H9 (cell line): ENCODE results near the gene TBX21. TPM values are rescaled to one million over a fixed set of nuclear protein-coding genes. Genes with fewer than 3 reads are reported as not detected.
A peak's percentile ranks its signal among the peaks of the same experiment; 100 is the strongest.

ENCODE experiments used
- DNase-seq: peaks from one replicate; pipeline ENCODE4 v3.0.0-alpha.2; 2017
- H2AFZ ChIP-seq: one replicate; pipeline ENCODE4 v1.6.1; 2013; ENCODE audit warnings: mild to moderate bottlenecking, low read length, control low read depth, moderate library complexity
- H2AK5ac ChIP-seq: 2 replicates; pipeline ENCODE4 v1.6.1; 2013; ENCODE audit warnings: low read length, control low read depth, mixed read lengths; ENCODE audit not compliant: insufficient read length
- H2BK120ac ChIP-seq: one replicate; pipeline ENCODE4 v1.6.1; 2013; ENCODE audit warnings: low read depth, mild to moderate bottlenecking, low read length, control low read depth, inconsistent platforms; ENCODE audit not compliant: poor library complexity, severe bottlenecking
- H2BK12ac ChIP-seq: 2 replicates; pipeline ENCODE4 v1.6.1; 2013; ENCODE audit warnings: low read length, control low read depth, mixed read lengths, low read depth; ENCODE audit not compliant: insufficient read length
- H2BK15ac ChIP-seq: 2 replicates; pipeline ENCODE4 v1.6.1; 2013; ENCODE audit warnings: low read depth, low read length, control low read depth
- H2BK20ac ChIP-seq: one replicate; pipeline ENCODE4 v1.6.1; 2013; ENCODE audit warnings: low read depth, mild to moderate bottlenecking, low read length, control low read depth, inconsistent platforms; ENCODE audit not compliant: poor library complexity, severe bottlenecking
- H2BK5ac ChIP-seq: 2 replicates; pipeline ENCODE4 v1.6.1; 2013; ENCODE audit warnings: low read length, control low read depth, mixed read lengths; ENCODE audit not compliant: insufficient read length
- H3K14ac ChIP-seq: 2 replicates; pipeline ENCODE4 v1.6.1; 2013; ENCODE audit warnings: low read length, control low read depth; ENCODE audit not compliant: insufficient read depth
- H3K18ac ChIP-seq: 2 replicates; pipeline ENCODE4 v1.6.1; 2013; ENCODE audit warnings: low read depth, mild to moderate bottlenecking, mixed read lengths, low read length, control low read depth; ENCODE audit not compliant: insufficient read length
- H3K23ac ChIP-seq: 2 replicates; pipeline ENCODE4 v1.6.1; 2013; ENCODE audit warnings: low read length, control low read depth, mixed read lengths, low read depth; ENCODE audit not compliant: insufficient read length
- H3K23me2 ChIP-seq: 2 replicates; pipeline ENCODE4 v1.6.1; 2013; ENCODE audit warnings: low read depth, mild to moderate bottlenecking, mixed read lengths, low read length, control low read depth; ENCODE audit not compliant: insufficient read length, poor library complexity, severe bottlenecking
- H3K27ac ChIP-seq: 2 replicates; pipeline ENCODE4 v1.5.1; 2013; ENCODE audit warnings: low read length, control low read depth, mixed read lengths, low read depth; ENCODE audit not compliant: insufficient read length
- H3K27me3 ChIP-seq: 2 replicates; pipeline ENCODE4 v1.6.1; 2013; ENCODE audit warnings: low read length, control low read depth, inconsistent platforms; ENCODE audit not compliant: insufficient read depth
- H3K4ac ChIP-seq: 2 replicates; pipeline ENCODE4 v1.6.1; 2013; ENCODE audit warnings: low read depth, mild to moderate bottlenecking, control low read depth, inconsistent platforms, low read length, moderate library complexity
- H3K4me1 ChIP-seq: 2 replicates; pipeline ENCODE4 v1.6.1; 2013; ENCODE audit warnings: low read length, control low read depth, inconsistent platforms; ENCODE audit not compliant: insufficient read depth
- H3K4me2 ChIP-seq: 2 replicates; pipeline ENCODE4 v1.6.1; 2013; ENCODE audit warnings: low read length, control low read depth, mixed read lengths; ENCODE audit not compliant: insufficient read length, insufficient read depth
- H3K56ac ChIP-seq: 2 replicates; pipeline ENCODE4 v1.6.1; 2013; ENCODE audit warnings: low read depth, mild to moderate bottlenecking, mixed read lengths, low read length, control low read depth; ENCODE audit not compliant: insufficient read length
- H3K79me1 ChIP-seq: 2 replicates; pipeline ENCODE4 v1.6.1; 2013; ENCODE audit warnings: low read depth, mild to moderate bottlenecking, moderate library complexity, low read length, control low read depth, inconsistent platforms; ENCODE audit not compliant: insufficient read depth, poor library complexity, severe bottlenecking
- H3K79me2 ChIP-seq: 2 replicates; pipeline ENCODE4 v1.6.1; 2013; ENCODE audit warnings: low read length, control low read depth, inconsistent platforms; ENCODE audit not compliant: insufficient read depth
- H3K9ac ChIP-seq: 2 replicates; pipeline ENCODE4 v1.6.1; 2013; ENCODE audit warnings: low read length, control low read depth, mixed read lengths; ENCODE audit not compliant: insufficient read length; ENCODE audit errors: extremely low read depth
- H3K9me3 ChIP-seq: one replicate; pipeline ENCODE4 v1.6.1; 2013; ENCODE audit warnings: low read depth, low read length, inconsistent platforms; ENCODE audit not compliant: control insufficient read depth
- H3T11ph ChIP-seq: one replicate; pipeline ENCODE4 v1.6.1; 2013; ENCODE audit warnings: mild to moderate bottlenecking, low read length, control low read depth, inconsistent platforms
- H4K20me1 ChIP-seq: one replicate; pipeline ENCODE4 v1.6.1; 2013; ENCODE audit not compliant: control insufficient read depth, insufficient read length, insufficient read depth
- H4K5ac ChIP-seq: 2 replicates; pipeline ENCODE4 v1.6.1; 2013; ENCODE audit warnings: low read depth, mild to moderate bottlenecking, mixed read lengths, low read length, control low read depth; ENCODE audit not compliant: insufficient read length
- H4K8ac ChIP-seq: replicated peaks from 2 replicates; pipeline ENCODE4 v1.6.1; 2013; ENCODE audit warnings: low read length, control low read depth, mixed read lengths, low read depth; ENCODE audit not compliant: insufficient read length
- H4K91ac ChIP-seq: 2 replicates; pipeline ENCODE4 v1.6.1; 2013; ENCODE audit warnings: low read depth, mild to moderate bottlenecking, moderate library complexity, mixed read lengths, low read length, control low read depth; ENCODE audit not compliant: insufficient read length
- H3K27ac Mint-ChIP-seq, 3 experiments: 2 replicates in 2 of 3; 3 replicates in 1 of 3; pipeline ENCODE4 v1.8.0; 2020 to 2021; ENCODE audit warnings: mixed read lengths in 3 of 3, mild to moderate bottlenecking in 1 of 3, moderate library complexity in 1 of 3
- H3K27me3 Mint-ChIP-seq: 2 replicates; pipeline ENCODE4 v1.8.0; 2021; ENCODE audit warnings: low read depth, mild to moderate bottlenecking, moderate library complexity, mixed read lengths
- H3K36me3 Mint-ChIP-seq, 3 experiments: 2 replicates in 2 of 3; 3 replicates in 1 of 3; pipeline ENCODE4 v1.8.0; 2020 to 2021; ENCODE audit warnings: low read depth in 3 of 3, mixed read lengths in 3 of 3; ENCODE audit not compliant: insufficient read depth in 1 of 3
- H3K4me1 Mint-ChIP-seq, 2 experiments: 2 replicates each; pipeline ENCODE4 v1.8.0; 2020; ENCODE audit warnings: mixed read lengths in 2 of 2
- H3K4me3 Mint-ChIP-seq, 2 experiments: 2 replicates in 1 of 2; 3 replicates in 1 of 2; pipeline ENCODE4 v1.8.0; 2020 to 2021; ENCODE audit warnings: mild to moderate bottlenecking in 2 of 2, mixed read lengths in 2 of 2, moderate library complexity in 1 of 2
- H3K9me3 Mint-ChIP-seq, 2 experiments: 2 replicates in 1 of 2; 3 replicates in 1 of 2; pipeline ENCODE4 v1.8.0; 2020; ENCODE audit warnings: mild to moderate bottlenecking in 2 of 2, mixed read lengths in 2 of 2, moderate library complexity in 1 of 2
- CTCF ChIP-seq: fragments of 200-600 bp; sonication (generic); conservative IDR thresholded peaks from 3 replicates; pipeline ENCODE4 v1.8.0; 2021; ENCODE audit warnings: antibody characterized with exemption, mild to moderate bottlenecking
- WGBS: extraction: QIAGEN DNeasy Blood & Tissue Kit; methylation state at CpG from one replicate; pipeline ENCODE4 v1.1.7; 2013; ENCODE audit warnings: missing lambda C conversion rate, low lambda C conversion rate, mixed read lengths; ENCODE audit not compliant: insufficient read length; ENCODE audit errors: extremely low coverage; 5-methylcytosine and 5-hydroxymethylcytosine counted together
- total RNA-seq: library from RNA; stranded (reverse); gene quantifications from 2 replicates; pipeline ENCODE4 v1.2.1, GENCODE V29; 2021

TBX21 gene
- total RNA-seq, 1 experiment from 2014 or later = not detected

GRCh38 chr17:47684025-47684424 lies 49.0 kb upstream of the TBX21 start:
- Histone ChIP-seq H3K14ac (no peak overlapping the region), H2BK120ac (no peak overlapping the region), H3K56ac (no peak overlapping the region), H3K23ac (no peak overlapping the region), H3K27me3 (no peaks in the 10 kb centered on the region), H2BK20ac (no peak overlapping the region), H3T11ph (no peak overlapping the region), H2AFZ (no peak overlapping the region), H3K23me2 (no peaks in the 10 kb centered on the region), H3K9me3 (no peaks in the 10 kb centered on the region), H3K4me1 (peaks cover 5% of the 10 kb centered on the region; the same call in 1 of the 2 replicates), H4K20me1 (no peaks in the 10 kb centered on the region), H2AK5ac (no peak overlapping the region), H2BK5ac (no peak overlapping the region), H3K18ac (no peak overlapping the region), H3K79me1 (no peaks in the 10 kb centered on the region), H4K91ac (no peak overlapping the region), H2BK12ac (no peak overlapping the region), H4K5ac (no peak overlapping the region), H3K27ac (no peak overlapping the region), H3K4me2 (no peak overlapping the region), H2BK15ac (no peak overlapping the region), H3K4ac (no peak overlapping the region), H3K79me2 (no peaks in the 10 kb centered on the region), H3K9ac (no peak overlapping the region), H4K8ac (no peak overlapping the region)
- peaks cover 34 to 65% (median 56%) of the 10 kb centered on the region in 3 experiments; a peak in 6 of 7 replicates for H3K36me3 Mint-ChIP-seq
- no CpG with 5 or more reads among the region's 4 CpGs for WGBS
- no peaks in the 10 kb centered on the region for H3K27me3 Mint-ChIP-seq
- no peak overlapping the region for H3K4me3 Mint-ChIP-seq
- peak overlapping the region in 1 of 3 experiments; percentile 76; a peak in 2 of 7 replicates for H3K27ac Mint-ChIP-seq
- no peak for TF ChIP-seq CTCF
- DNase-seq = no peak
- peaks cover 25 to 26% of the 10 kb centered on the region in 2 experiments for H3K4me1 Mint-ChIP-seq
- H3K9me3 Mint-ChIP-seq = no peaks in the 10 kb centered on the region; a peak in 1 of 5 replicates
